SIG-M5 (cell line): ENCODE data around the gene GDF7.

Source experiments
- DNase-seq: peaks from one replicate; lab custom pipeline; 2025; lab: John Stamatoyannopoulos, UW

The GDF7 gene

DNA sequence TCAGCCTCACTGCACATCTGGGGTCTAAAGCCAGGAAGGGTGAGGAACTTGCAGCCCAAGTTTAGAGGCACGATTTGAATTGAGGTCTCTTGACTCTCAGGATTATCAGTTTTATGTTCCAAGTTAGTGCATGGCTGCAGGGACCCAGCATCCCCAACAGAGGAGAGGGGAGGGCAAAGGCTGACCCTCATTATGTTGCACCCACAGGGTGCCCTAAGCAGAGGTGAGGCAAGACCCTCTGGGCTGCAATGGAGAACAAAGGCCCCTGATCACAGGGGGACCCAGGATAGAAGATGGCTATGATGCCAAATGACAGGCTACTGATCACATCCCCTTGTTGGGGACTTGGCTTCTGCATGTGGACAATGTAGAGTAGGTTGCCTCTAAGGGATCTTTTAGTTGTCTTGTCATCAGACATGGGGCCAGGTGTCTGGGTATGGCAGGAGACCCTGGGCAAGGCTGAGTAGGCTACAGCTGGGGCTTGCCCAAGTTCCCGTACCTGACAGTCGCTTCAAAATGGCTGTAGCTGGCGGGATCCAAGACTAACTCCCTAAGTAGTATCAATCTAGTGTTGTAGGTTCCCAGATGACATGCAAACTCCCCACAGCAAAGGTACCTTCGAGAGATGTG, 4.5 kb upstream of the GDF7 start:
- no peak for DNase-seq

GRCh38 chr2:20663196-20664070, 3.5 kb upstream of the GDF7 start:
- DNase-seq = no peak

GRCh38 chr2:20664071-20664390, 2.9 kb upstream of the GDF7 start:
- DNase-seq = no peak

GRCh38 chr2:20664431-20665242, 2.3 kb upstream of the GDF7 start:
- DNase-seq = no peak

DNA sequence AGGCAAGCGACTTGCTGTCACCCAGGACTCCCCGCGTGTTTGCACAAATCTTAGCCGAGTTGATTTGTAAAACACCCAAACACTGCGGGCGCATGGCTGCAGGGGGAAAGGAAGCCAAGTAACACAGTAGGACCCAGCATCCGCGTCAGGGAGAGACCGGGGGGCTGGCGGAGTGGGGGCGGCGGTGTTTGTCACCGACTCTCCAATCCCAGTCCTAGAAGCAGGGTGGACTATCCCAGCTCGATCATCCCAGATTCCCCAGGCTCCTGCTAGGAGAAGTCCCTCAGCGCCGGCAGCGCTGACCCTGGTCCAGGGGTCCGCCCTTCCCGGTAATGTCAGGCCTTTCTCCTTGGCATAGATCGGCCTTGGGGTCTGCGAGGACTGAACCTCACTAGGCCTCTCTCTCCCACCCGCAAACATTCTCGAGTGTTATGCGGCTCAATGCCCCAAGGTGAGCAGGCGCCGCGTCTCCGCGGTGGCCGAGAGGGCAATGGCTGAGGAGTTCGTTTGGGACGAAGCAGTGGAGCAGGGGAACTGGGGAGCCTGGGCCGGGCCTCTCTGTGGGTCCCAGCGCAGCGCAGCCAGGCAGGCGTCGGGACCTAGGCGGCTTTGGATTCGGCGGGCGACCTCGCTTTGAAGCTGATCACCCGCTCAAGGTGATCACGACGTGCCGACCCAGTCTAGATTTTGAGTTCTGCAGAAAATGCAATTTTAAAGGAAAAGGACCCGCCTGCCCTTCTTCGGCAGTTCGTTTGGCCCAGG, 1.5 kb upstream of the GDF7 start:
- no peak for DNase-seq

- DNase-seq = no peak
Observed at GRCh38 chr2:20666005-20666303, 990 bp upstream of the GDF7 start.

DNA sequence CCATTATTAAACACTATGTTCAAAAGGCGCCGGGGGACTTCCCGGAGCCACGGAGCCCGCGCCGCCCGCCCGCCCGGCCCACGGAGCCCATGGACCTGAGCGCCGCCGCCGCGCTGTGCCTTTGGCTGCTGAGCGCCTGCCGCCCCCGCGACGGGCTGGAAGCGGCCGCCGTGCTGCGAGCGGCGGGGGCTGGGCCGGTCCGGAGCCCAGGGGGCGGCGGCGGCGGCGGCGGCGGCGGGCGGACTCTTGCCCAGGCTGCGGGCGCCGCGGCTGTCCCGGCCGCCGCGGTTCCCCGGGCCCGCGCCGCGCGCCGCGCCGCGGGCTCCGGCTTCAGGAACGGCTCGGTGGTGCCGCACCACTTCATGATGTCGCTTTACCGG, 197 bp downstream of the GDF7 start:
- DNase-seq = no peak

GRCh38 chr2:20667531-20668401, 822 bp downstream of the GDF7 start:
- no peak for DNase-seq

GRCh38 chr2:20668451-20668850, 1.5 kb downstream of the GDF7 start:
- no peak for DNase-seq

DNA sequence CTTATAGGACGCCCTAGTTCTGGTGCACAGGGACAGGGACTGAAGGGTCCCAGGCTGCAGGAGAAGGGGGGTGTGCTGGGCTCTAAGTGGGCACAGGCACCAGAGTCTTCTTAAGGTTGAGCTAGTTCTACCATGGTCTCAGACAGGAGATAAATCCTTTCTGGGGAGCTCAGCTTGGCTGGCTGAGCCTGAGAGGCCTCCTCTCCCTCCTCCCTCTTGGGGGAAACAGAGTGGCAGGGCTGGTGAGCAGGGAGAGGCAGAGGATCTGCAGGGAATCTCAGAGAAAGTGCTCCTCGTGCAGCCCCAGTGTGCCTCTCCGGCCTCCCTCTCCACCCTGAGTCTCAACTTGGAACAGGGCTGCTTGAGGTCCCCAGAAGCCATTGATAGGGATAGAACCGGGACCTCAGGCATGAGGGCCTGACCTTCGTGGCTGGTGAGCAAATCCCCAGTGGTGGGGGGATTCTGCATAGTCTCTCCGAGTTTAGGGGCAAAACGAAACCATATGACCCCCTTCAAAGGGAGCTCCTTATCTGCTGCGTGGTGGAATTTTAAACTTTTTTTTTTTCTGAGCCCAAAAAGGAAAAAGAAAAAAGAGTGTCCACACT, 2.0 kb downstream of the GDF7 start:
- no peak for DNase-seq

- DNase-seq = no peak
Observed at GRCh38 chr2:20669562-20670314, 2.8 kb downstream of the GDF7 start.

DNA sequence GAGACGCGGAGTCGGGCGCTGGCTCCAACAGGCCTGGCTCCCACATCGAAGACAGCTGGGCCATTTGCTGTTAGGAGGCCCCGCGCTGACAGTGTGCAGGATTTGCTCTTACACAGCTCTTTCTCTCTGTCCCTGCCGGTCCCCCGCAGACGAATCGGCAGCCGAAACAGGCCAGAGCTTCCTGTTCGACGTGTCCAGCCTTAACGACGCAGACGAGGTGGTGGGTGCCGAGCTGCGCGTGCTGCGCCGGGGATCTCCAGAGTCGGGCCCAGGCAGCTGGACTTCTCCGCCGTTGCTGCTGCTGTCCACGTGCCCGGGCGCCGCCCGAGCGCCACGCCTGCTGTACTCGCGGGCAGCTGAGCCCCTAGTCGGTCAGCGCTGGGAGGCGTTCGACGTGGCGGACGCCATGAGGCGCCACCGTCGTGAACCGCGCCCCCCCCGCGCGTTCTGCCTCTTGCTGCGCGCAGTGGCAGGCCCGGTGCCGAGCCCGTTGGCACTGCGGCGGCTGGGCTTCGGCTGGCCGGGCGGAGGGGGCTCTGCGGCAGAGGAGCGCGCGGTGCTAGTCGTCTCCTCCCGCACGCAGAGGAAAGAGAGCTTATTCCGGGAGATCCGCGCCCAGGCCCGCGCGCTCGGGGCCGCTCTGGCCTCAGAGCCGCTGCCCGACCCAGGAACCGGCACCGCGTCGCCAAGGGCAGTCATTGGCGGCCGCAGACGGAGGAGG, 3.5 kb downstream of the GDF7 start:
- no peak for DNase-seq

DNA sequence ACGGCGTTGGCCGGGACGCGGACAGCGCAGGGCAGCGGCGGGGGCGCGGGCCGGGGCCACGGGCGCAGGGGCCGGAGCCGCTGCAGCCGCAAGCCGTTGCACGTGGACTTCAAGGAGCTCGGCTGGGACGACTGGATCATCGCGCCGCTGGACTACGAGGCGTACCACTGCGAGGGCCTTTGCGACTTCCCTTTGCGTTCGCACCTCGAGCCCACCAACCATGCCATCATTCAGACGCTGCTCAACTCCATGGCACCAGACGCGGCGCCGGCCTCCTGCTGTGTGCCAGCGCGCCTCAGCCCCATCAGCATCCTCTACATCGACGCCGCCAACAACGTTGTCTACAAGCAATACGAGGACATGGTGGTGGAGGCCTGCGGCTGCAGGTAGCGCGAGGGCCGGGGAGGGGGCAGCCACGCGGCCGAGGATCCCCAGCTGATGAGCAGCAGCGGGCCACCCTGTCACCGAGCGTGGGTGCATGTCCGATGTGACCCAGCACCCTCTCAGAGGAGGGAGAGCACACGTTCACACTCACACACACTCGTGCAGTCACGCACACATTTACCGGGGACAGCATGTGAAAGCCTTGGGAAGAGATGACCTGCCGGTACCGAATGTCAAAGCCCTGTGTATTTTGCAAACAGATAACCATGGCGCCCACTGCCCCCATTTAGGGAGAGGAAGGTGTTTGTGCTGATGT, 4.2 kb downstream of the GDF7 start:
- DNase-seq = no peak

GRCh38 chr2:20671736-20672080, 4.8 kb downstream of the GDF7 start:
- no peak for DNase-seq

GRCh38 chr2:20672201-20672951, 5.4 kb downstream of the GDF7 start:
- no peak for DNase-seq

DNA sequence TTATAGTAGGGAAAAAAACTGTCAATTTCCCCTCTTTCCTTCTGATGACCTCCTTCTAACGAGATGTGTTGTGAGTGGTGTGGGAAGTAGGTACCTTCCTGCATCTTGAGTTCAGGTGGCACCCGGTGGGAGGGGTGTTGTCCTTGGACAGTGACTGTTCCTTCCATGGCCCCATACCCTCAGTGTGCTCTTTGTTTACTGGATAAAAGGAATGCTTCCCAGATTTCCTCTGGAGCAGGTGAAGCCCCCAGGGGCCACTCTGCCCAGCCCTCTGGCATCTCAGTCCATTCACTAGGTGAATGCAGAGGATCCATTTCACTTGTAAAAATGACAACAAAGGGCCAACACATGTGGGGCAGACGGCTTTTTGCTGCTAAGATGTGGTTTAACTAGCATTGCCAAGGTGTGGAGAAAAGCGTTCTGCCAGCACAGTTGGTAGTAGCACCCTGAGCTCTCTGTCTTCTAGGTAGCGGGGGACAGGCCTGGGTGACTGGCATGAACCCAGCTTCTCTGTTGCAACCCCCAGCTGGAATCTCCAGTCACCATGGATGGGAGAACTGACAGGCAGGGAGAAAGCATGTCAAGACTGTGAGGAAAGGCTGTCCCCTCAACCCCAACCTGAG, 6.9 kb downstream of the GDF7 start:
- no peak for DNase-seq

DNA sequence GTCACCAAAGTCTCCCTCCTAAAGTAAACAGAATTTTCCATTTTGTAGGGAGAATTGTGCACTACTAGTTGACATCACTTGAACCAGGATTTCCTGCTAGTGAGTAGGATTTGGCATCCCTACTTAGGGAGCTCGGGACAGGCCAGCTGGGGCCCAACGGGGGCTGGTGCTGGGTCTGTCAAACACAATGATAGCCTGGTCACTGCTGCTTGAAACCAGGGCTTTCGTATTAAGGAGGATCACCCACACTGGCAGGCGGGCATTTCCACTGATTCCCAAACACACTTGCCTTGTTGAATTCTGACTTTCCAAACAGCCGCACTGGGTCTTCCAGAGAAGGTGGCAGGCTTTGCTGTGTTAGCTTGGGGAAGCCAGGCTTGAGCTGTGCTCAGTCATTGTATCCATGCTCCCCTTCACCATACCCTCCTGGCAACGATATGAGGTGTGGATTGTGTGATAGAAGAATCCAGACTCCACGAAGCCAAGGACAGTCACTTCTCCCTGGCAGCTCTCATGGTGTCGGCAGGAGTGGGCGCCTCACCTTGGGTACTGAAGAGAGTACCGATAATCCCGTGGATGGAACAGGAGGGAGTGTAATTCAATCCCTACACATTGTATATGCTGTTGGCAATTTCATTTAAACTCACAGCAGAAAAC, 7.5 kb downstream of the GDF7 start:
- DNase-seq = no peak
